HG03039 (cell line): ENCODE measurements around the gene SLC28A1.
"Not testable (repeated sequence)": the region's sequence is repeated elsewhere in the genome, so short reads cannot be mapped to it uniquely, and the experiment has no call there.

Source experiments
- ATAC-seq: cut with Tn5 transposase; IDR thresholded peaks from one replicate; pipeline ENCODE4 v1.9.1; 2021; ENCODE audit warnings: mild to moderate bottlenecking, moderate library complexity; ENCODE audit not compliant: unreplicated experiment

Gene SLC28A1

DNA sequence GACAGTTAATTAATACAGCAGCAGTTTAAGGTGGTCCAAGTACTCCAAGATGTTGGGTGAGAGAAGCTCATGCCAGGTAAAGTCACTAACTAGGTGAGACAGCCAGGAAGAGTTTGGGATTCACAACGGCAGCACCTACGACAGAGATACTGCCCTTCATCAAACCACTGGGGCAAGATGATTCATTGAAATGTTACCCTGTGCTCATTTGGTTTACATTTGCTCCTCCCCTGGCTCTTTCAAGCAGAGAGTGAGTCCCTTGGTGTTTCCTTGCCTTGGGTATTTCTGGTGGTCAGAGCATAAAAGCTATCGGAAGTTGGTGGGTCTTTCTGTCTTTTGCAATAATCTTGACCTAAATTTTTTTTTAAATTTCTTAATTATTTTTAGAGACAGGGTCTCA lies 77.2 kb downstream of the SLC28A1 start:
- no peak for ATAC-seq

DNA sequence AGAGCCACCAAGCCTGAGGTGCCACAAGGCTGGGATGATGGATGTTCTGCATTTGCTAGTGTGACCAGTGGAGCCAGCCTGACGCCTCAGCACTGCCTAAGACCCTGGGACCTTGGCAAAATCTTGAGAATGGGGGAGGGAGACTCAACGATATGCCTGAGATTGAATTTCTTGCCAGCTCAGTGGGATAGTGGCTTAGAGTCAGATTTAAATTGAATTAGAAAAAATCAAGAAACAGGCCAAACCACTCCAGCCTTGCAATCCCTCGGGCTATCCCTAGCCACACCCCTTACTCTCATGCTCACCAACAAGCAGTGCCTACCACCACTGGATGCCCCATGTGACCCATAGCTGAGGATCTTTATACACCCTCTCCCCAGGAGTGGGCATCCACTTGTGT lies 78.5 kb downstream of the SLC28A1 start:
- ATAC-seq, result no peak

DNA sequence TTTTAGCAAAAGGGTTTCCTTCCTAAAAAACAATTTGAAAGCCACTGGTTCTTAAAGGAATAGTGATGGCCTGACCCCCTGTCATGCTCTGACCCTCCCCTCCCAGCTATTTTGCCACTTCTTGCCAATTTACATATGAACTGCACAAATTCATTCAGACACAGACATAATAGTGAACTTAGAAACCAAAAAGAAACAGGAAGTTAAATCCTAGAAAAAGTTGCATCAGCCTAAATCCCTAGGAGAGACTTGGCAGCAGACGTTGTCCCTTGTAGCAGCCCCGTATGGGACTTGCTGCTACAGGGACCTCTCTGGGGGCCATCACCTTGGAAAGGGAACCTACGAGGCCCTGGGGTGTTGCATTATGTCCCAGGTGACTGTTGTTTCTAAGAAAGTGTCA lies 82.9 kb downstream of the SLC28A1 start:
- ATAC-seq, result no peak

DNA sequence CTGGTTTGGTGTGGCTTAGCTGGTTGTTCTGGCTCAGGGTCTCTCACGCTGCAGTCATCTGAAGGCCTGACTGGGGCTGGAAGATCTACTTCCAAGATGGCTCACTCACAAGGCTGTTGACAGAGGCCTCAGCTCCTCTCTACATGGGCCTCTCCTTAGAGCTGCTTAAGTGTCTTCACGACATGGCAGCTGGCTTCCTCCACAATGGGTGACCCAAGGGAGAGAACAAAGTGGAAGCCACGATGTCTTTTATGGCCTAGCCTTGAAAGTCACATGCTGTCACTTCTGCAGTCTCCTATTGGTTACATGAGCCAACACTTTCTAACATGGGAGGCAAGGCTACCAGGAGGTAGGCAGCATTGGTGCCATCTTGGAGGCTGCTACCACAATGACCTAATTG lies 83.8 kb downstream of the SLC28A1 start:
- no peak for ATAC-seq

DNA sequence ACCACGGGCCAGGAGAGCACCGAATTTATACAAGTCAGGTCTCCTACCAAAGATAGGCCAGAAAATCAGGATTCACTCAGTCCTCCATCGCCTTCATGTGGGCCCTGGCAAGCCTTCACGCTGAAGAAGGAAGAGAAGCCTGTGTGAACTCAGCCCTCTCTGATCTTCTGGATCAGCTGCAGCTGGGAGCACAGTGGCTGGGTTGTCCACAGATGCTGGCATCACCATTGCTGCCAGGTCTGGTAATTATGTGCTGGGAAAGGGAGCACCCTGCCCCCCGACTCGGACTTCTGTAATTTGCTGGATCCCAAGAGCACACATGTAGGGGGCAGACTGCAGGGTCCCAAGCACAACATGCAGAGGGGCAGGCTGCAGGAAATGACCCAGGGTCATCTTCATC lies 84.8 kb downstream of the SLC28A1 start:
- ATAC-seq, result no peak

DNA sequence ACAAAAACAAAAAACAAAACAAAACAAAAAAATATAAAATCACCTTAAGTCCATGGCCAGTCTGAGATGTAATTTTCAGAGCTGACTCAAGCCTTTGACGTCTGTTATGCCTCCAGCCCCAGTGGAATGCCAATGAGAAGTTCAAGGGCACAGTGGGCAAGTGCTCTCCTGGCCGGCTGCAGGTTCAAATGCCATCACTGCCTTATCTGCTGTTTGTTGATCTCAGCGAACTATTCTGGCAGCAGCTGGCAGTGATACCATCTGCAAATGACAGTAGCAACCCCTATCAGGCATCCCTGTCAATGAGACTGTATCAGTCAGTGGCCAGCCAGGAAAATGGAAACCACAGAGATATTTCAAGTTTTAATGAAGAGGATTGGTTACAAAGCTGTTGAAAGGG lies 86.4 kb downstream of the SLC28A1 start:
- ATAC-seq, result no peak

DNA sequence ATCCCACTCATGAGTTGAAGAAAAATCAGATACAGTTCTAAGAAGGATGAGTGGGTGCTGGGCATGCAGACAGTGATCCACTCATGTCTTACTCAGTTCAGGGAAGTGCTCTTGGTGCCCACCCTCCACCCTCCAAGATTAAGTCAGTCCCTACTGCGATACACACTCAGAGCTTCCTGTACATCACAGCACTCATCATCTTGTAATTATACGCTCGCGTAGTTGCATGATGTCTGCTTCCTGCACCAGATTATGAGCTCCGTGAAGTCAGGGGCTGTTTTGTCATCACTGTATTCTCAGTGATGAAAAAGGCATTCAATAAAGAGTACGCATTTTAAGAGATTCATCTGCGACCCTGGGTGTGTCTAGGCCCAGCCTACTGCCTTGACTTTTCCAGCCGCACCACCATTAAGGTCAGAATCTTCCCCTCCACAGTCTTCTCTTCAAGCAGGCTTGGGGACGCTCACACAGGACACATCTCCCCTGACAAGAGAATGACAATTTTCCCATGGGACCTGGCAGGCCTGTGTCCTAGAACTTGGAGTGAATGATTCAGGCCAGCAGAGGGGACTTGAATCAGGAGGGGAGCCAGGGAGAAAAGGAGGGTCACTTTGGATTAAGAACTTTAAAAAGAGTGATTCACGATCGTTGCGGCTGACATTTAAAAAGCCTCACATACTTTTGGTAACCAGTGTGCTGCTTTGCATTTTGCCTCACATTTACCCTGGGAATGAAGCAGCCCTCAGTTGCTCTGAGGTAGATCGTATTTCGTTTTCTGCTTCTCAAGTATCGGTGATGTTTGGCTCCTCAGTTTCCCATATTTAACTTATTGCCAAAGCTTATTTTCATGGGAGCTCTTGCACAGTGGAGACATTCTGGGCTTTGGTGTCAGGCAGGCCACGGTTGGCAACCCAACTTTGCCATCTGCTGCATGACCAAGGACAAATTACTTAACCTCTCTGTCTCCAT lies 89.3 kb downstream of the SLC28A1 start:
- no peak for ATAC-seq

DNA sequence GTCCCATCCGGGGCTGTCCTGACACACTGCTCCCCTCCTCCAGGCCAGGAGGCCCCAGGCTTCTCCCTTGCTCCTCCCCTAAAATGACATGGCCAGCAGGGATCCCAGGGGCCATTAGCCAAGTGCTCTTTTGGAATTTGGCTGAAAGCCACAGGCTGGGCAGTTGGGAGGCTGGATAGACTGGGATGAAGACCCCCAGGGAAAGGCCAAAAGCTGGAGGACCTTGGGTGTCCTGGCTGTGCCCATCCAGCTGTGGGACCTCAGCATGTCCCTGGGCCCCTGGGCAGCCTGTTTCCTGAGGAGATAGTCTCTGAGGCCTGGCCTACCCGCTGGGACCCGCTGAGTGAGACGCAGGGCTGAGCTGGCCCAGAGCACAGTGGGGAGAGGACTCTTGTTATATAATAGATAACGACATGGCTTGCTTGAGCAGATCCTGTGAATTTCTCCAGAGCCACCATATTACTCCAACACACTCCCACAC lies 91.4 kb downstream of the SLC28A1 start:
- no peak for ATAC-seq

DNA sequence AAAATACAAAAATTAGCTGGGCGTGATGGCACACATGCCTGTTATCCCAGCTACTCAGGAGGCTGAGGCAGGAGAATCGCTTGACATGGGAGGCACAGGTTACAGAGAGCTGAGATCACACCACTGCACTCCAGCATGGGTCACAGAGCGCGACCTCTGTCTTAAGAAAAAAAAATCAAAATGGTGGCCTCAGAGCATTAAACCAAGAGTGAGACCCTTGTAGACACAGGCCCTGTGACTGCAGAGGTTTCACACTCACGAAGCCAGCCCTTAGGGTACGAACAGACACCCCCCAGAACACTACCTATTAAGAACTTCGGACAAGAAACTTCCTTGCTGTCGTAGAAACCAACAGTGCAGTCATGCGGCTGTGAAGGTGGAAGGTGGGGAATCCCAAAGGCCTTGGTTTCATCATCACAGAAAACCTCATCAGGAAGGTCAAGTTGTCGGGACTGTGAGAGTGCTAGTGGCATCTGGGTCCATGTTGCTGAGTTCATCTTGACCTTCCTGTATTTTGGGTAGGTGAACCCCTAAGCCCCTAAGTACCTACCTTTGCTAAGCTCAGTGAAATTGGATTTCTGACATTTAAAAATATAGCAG lies 92.4 kb downstream of the SLC28A1 start:
- no peak for ATAC-seq

DNA sequence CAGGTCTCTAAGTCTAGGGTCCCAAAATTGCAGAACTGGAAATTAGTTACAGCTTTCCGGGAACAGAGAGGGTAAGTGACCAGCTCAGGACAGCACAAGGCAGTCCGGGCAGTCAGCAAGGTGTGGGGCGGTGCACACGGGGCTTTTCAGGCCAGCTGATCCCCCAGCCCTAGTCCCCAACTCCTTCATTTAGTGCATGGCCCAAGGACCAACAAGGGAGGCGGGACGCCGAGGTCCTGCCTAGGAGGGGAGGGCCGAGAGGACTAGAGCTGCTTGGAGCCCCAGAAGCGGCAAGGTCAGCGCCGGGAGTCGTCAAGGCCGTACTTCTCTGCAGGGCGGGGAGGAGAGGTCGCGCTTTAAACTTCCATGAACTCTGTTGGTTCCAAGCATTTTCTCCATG lies 95.2 kb downstream of the SLC28A1 start:
- no peak for ATAC-seq

DNA sequence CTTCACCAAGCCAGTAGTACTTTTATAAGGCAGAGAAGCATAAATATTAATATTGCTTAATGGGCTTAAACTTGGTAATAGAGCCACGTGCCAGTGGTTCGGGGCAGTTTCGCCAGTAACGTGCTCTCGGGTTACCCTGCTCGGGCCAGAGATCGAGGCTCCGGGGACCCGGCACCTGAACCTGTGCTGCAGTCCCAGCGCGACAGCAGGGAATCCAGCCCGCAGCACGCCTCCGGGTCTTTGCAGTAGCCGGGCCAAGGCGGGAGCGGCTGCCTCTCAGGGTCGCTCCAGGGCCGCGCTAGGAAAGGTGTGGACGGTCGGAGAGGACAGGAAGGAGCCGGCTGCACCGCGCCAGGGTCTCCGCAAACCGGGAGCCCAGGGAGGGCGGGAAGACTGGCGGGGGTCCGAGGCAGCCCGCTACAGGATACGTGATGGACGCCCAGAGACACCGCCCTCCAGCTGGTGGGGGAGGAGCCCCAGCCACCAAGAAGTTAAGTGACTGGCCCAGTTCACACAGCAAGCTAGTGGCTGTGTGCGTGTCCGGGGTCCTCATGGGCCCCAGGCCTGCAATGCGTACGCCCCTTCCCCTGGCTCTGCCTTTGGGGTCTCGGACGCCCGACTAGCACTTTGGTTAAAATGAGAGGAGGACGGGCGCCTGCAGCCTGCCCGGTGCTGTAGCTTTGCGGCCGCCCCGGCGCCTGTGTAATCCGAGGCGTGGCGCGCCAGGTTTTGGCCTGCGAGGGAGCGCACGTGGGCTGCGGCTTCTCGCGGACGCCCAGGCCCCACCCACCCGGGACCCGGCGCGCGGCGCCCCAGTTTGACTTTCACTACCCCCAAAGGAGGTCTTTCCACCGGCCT lies 96.0 kb downstream of the SLC28A1 start:
- peak; percentile 39 for ATAC-seq

DNA sequence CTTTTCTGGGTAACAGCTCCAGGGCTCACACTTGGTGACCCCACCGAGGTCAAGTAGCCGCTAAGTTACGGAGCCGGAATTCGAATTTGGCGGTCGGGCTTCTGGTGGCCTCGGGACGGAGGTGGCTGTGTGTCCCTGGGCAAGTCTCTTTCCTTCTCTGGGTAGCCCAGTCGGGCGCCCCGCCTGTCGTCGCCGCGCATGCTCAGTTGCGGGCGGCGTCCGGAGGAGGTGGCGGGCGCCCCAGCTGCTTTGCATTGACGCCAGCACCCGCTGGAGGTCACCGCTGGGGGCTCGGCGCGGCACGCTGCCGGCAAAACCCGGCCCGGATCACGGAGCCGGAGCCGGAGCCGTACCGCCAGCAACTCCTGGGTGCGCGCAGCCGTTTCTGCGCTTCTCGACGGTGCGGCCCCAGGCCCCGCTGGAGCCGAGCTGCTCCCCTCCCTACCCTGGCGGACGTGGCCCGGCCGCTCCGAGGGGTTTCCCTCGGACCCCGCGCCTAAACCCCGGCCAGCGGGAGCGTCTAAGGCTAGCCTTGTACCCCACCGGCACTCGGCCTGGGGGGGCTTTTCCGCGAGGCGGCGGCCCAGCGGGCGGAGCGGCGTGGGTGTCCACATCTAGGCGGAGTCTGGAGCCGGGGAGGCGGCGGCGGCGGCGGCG lies 96.7 kb downstream of the SLC28A1 start:
- ATAC-seq, result peak; percentile 60

DNA sequence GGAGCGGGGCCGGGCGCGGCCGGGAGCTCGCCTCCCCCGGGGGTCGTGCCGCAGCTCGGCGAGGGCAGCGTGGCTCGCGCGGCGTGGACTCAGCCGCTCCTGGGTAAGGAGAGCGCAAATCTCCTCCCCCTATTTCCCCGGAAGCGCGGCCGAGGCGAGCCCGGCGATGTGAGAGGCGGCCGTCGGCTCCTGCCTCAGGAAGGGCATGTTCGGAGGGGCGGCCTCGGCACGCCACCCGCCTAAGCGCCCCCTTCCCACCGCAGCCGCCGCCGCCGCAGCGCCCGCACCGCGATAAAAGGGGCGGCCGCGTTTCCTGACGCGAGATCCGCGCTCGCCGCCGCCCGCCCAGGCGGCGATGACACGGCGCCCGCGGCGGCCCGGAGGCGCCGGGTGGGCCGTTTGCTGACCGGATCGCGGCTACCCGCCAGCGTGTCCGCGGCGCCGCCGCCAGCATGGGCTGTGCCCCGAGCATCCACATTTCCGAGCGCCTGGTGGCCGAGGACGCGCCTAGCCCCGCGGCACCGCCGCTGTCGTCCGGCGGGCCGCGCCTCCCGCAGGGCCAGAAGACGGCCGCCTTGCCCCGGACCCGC lies 97.3 kb downstream of the SLC28A1 start, which contains the start of gene PDE8A:
Gene PDE8A (plus strand): TSS at position 146 of the 590 bp plus-strand sequence. CDS start 307 bp downstream, at position 453.
- ATAC-seq, result peak; percentile 9

DNA sequence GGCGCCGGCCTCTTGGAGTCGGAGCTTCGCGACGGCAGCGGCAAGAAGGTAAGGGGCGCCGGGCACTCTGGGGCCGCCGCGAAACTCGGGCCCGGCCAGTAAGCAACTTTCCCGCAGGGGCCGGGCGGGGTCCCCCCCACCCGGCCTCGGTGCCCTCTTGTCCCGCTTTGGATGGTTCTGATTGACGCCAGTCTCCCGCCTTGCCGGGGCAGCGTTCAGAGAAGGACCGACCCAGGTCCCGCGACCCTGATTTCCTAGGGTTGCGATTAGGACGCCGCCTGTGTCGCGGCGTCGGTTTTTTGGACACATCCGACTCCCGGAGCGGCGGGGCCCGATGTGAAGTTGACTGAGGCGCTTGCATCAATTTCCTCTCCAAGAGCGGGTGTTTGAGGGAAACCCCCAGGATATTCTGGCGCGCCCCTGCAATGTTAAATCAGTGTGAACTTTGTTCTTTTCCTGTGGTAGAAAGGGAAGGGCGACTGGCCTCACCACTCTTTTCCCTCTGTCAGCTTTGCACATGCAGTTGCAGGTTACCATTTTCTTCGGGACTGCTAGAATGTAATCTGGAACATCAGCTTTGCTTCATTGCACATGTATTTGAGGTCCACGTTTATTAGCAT lies 97.9 kb downstream of the SLC28A1 start:
- ATAC-seq, result no peak

DNA sequence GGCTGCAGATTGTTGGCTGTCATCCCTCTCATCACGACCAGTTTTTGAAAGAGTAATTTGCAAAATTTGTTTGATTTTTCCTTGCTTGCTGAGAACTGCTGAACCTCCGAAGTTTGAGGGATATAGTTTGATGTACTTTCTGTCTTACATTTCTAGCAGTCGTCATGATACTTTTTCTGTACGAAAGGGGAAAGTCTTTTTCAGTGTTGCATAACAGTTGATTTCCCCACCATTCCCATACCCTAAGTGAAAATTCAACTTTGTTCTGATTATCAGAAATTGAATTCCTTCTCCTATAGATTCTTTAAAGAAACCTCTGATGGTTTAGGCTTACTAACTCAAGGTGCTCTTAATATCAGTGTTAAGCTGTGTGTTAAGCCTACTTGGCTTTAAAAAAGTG lies 98.8 kb downstream of the SLC28A1 start:
- ATAC-seq, result no peak

DNA sequence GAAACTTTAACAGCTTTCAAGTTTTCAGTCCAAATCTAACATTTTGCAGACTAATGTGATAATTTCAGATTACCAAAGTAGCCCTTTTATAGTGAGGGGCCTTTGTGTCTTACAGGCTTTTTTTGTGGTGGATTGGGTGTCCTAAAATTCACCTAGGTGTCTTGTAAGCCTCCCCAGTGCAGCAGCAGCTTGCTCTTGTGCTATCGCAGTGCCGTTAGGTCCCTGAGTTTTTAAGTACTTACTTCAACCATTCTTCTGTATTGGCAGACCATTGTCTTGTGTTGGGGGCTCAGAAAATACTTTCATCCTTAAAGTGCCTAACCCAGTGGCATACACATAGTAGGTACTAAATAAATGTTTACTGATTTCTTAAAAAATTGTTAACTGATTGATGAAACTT lies 99.2 kb downstream of the SLC28A1 start:
- ATAC-seq, result no peak

DNA sequence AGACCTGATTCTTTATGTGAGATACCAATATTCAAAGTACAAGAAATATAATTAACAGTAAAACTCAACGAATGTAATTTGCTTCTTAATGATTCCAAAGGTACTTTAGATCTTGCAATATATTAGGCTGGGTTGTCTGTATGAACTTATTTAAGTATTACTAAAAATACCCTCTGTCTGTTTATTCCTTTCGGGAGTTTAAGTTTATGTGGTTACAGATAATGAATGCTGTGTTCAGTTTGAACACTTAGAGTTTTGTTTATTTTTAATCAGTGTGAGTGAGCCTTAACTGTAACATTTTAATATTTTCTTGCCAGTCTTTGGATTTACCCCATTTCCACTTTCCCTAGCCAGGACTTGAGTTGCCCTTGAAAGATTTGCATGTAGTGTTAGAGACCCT lies 100.7 kb downstream of the SLC28A1 start:
- no peak for ATAC-seq

DNA sequence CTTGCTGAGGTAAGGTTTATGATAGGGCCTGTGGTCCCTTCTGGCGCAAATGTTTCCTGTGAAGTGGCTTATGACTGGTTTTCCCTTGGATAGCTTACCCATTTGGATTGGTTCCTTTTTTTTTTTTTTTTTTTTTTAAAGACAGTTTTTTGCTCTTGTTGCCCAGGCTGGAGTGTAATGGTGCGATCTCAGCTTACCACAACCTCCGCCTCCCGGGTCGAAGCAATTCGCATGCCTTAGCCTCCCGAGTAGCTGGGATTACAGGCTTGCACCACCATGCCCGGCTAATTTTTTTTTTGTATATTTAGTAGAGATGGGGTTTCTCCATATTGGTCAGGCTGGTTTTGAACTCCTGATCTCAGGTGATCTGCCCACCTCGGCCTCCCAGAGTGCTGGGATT lies 102.9 kb downstream of the SLC28A1 start:
- ATAC-seq, result not testable (repeated sequence)

DNA sequence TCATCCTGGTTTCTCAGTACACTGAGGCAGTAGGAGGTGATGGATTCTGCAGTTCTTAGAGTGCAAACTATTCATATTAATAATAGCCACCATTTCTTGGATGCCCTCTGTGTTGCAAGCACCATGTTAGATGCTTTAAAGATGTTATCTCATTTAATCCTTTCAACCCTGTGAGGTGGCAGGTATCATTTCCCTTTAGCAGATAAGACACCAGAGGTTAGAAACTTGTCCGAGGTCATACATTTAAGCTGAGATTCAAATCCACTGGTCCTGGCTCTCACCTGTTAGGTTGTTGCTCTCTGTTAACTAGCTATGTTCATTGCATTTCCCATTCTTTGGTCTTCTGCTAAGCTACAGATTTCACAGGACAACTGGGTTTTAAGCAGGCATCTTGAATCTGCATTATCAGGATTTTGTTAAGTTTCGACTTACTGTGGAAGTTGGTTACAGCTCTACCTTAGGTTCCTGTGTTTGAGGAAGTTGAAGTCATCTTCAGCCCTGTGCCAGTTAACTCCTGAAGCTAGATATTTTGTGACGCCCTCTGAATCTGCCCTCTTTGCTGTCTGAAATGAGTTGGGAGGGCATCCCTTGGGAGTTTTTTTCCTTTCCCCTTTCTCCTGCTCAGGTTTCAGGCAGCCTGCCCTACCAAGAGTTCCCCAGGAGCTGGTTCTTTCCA lies 103.6 kb downstream of the SLC28A1 start:
- no peak for ATAC-seq
